Body of pancreas (tissue), 4 donors: Measurements from ENCODE around the gene KIF19. TPM values are rescaled to one million over a fixed set of nuclear protein-coding genes. Genes with fewer than 3 reads are reported as not detected.

Source experiments
- ATAC-seq: fragments of 150-250 bp; one replicate; pipeline ENCODE4 v1.9.1; 2016
- DNase-seq, 4 donors: peaks; one replicate each; pipeline ENCODE4 v3.0.0-alpha.2; 2019
- H3K27ac ChIP-seq, 4 donors: fragments of 200-600 bp; sonication (generic); 1 replicate in 3 of 4; 2 replicates in 1 of 4; pipeline versions ENCODE4 v1.5.1 to v1.6.1; 2016 to 2019; ENCODE audit warnings: mild to moderate bottlenecking in 1 of 4, mixed read lengths in 1 of 4, moderate library complexity in 1 of 4
- H3K27me3 ChIP-seq, 2 donors: fragments of 200-600 bp; sonication (generic); one replicate each; pipeline ENCODE4 v1.6.0; 2016; ENCODE audit warnings: mild to moderate bottlenecking in 1 of 2
- H3K36me3 ChIP-seq, 2 donors: fragments of 200-600 bp; sonication (generic); replicated peaks in 1 of 2; 2 replicates each; pipeline ENCODE4 v1.5.1; 2016; ENCODE audit warnings: low read depth in 2 of 2; ENCODE audit not compliant: insufficient read depth in 1 of 2
- H3K4me1 ChIP-seq: fragments of 200-600 bp; sonication (generic); one replicate; pipeline ENCODE4 v1.6.0; 2016
- H3K4me3 ChIP-seq, 2 donors: fragments of 200-600 bp; sonication (generic); 1 replicate in 1 of 2; 2 replicates in 1 of 2; pipeline ENCODE4 v1.5.1; 2016 to 2019
- H3K9me3 ChIP-seq, 3 donors: fragments of 200-600 bp; sonication (generic); 1 replicate in 2 of 3; 2 replicates in 1 of 3; pipeline ENCODE4 v1.5.1; 2016
- CTCF ChIP-seq, 7 experiments: fragments of 450-650 bp in 4 of 7; fragments of 200-600 bp in 3 of 7; sonication (generic) in 3 of 7; IDR thresholded peaks; one replicate each; pipeline ENCODE4 v1.5.1; 2016 to 2019; ENCODE audit warnings: antibody characterized with exemption in 7 of 7
- POLR2A ChIP-seq, 3 donors: fragments of 450-650 bp; IDR thresholded peaks; one replicate each; pipeline ENCODE4 v1.6.1; 2016; ENCODE audit warnings: antibody characterized with exemption in 3 of 3, mild to moderate bottlenecking in 2 of 3
- WGBS, 2 donors: methylation state at CpG; one replicate each; pipeline ENCODE4 v1.1.5; 2017; 5-methylcytosine and 5-hydroxymethylcytosine counted together
- intact Hi-C: fragments of 100-400 bp; cut with DNase I; formaldehyde crosslinking; loops from one replicate; pipeline ENCODE4 v1.15.1; 2023
- total RNA-seq, 2 donors: library from RNA; depleted of rRNA; stranded (reverse); fragments of >200 nt; gene quantifications; one replicate each; pipeline ENCODE4 v1.1.0, GENCODE V29; 2016

KIF19 gene
- total RNA-seq, 2 donors from 2014 or later: 2.3 to 3.3 TPM

GRCh38 chr17:74349120-74349519, 23.1 kb downstream of the KIF19 start:
- no peak for TF ChIP-seq CTCF (IDR thresholded peaks at IDR 0.05)
- no peak for TF ChIP-seq POLR2A (IDR thresholded peaks at IDR 0.05)
- WGBS, 2 donors: 55 to 59% methylated on average over 5 to 19 of the region's 19 CpGs
- no peaks in the 10 kb centered on the region for H3K4me1 ChIP-seq
- no peaks in the 10 kb centered on the region for H3K9me3 ChIP-seq
- DNase-seq (no peak), ATAC-seq (no peak)
- intact Hi-C loops: no loop called here
- H3K36me3 ChIP-seq: no peaks in the 10 kb centered on the region
- H3K4me3 ChIP-seq: no peak overlapping the region
- no peaks in the 10 kb centered on the region for H3K27me3 ChIP-seq
- H3K27ac ChIP-seq: no peak overlapping the region

GRCh38 chr17:74350486-74350885, 24.5 kb downstream of the KIF19 start:
- TF ChIP-seq POLR2A (IDR thresholded peaks at IDR 0.05): no peak
- TF ChIP-seq CTCF (IDR thresholded peaks at IDR 0.05): no peak
- H3K4me3 ChIP-seq: no peak overlapping the region
- ATAC-seq (no peak), DNase-seq (no peak)
- intact Hi-C loops: loop anchor here (10.0 kb wide), 1 partner anchor 146 kb away; the partner anchor contains the start of gene RPL38
- 69 to 70% methylated on average over 12 to 20 of the region's 20 CpGs for WGBS, 2 donors
- no peaks in the 10 kb centered on the region for H3K27me3 ChIP-seq
- H3K36me3 ChIP-seq: no peaks in the 10 kb centered on the region
- no peak overlapping the region for H3K27ac ChIP-seq
- no peaks in the 10 kb centered on the region for H3K4me1 ChIP-seq
- H3K9me3 ChIP-seq: no peaks in the 10 kb centered on the region

GRCh38 chr17:74351552-74352210, 25.7 kb downstream of the KIF19 start:
- ATAC-seq (no peak), DNase-seq (no peak)
- intact Hi-C loops: loop anchor here (10.0 kb wide), 1 partner anchor 147 kb away; the partner anchor contains the start of gene RPL38
- Histone ChIP-seq H3K36me3 (no peaks in the 10 kb centered on the region), H3K9me3 (no peaks in the 10 kb centered on the region), H3K27me3 (no peaks in the 10 kb centered on the region), H3K27ac (no peak overlapping the region), H3K4me3 (no peak overlapping the region), H3K4me1 (peaks cover 4% of the 10 kb centered on the region)
- no peak for TF ChIP-seq POLR2A (IDR thresholded peaks at IDR 0.05)
- no peak for TF ChIP-seq CTCF (IDR thresholded peaks at IDR 0.05)
- WGBS, 2 donors: 8 to 100% methylated on average over 1 to 54 of the region's 55 CpGs

- TF ChIP-seq POLR2A (IDR thresholded peaks at IDR 0.05): no peak
- no peak for TF ChIP-seq CTCF (IDR thresholded peaks at IDR 0.05)
- Histone ChIP-seq H3K27ac (no peak overlapping the region), H3K9me3 (no peaks in the 10 kb centered on the region), H3K27me3 (peaks cover 0 to 16% of the 10 kb centered on the region in 2 donors), H3K4me3 (no peak overlapping the region), H3K4me1 (peaks cover 14% of the 10 kb centered on the region), H3K36me3 (no peaks in the 10 kb centered on the region)
- ATAC-seq (no peak), DNase-seq (no peak)
- WGBS, 2 donors: 60 to 63% methylated on average over 10 of the region's 10 CpGs
- intact Hi-C loops: loop anchor here (10.0 kb wide), 1 partner anchor 149 kb away; the partner anchor contains the start of gene RPL38
These were observed 27.5 kb downstream of the KIF19 start for GRCh38 chr17:74353446-74354060.
